Measurements from ENCODE around the gene LPIN1.

Gene LPIN1

DNA sequence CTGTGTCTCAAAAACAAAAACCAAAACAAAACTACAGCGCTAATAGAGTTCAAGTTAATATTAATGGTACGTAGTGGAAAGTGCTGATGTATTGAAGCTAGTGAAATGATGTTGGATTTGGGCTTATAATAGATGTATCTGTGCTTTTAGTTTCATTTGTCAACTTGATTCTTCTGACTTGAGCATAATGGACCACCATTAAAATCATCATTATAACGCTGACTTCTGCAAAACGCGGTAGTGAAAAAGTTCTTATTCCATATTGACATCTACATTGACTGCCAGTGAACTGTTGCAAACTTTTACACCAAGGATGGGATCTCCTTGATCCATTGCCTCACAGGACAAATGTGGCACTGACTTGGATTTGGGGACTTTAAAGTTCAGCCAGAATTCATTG is 85.0 kb downstream of the LPIN1 start:
- TF ChIP-seq, protein P1, sequence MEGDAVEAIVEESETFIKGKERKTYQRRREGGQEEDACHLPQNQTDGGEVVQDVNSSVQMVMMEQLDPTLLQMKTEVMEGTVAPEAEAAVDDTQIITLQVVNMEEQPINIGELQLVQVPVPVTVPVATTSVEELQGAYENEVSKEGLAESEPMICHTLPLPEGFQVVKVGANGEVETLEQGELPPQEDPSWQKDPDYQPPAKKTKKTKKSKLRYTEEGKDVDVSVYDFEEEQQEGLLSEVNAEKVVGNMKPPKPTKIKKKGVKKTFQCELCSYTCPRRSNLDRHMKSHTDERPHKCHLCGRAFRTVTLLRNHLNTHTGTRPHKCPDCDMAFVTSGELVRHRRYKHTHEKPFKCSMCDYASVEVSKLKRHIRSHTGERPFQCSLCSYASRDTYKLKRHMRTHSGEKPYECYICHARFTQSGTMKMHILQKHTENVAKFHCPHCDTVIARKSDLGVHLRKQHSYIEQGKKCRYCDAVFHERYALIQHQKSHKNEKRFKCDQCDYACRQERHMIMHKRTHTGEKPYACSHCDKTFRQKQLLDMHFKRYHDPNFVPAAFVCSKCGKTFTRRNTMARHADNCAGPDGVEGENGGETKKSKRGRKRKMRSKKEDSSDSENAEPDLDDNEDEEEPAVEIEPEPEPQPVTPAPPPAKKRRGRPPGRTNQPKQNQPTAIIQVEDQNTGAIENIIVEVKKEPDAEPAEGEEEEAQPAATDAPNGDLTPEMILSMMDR (IDR thresholded peaks at IDR 0.05; ENCODE audit: low read depth, low read length): no peak
- H3K4me3 ChIP-seq (replicated peaks in 1 of 2; ENCODE audit: low read depth in 2 of 2, low read length in 2 of 2): no peak overlapping the region
- no peak for DNase-seq (ENCODE audit: low read depth in 2 of 2)

DNA sequence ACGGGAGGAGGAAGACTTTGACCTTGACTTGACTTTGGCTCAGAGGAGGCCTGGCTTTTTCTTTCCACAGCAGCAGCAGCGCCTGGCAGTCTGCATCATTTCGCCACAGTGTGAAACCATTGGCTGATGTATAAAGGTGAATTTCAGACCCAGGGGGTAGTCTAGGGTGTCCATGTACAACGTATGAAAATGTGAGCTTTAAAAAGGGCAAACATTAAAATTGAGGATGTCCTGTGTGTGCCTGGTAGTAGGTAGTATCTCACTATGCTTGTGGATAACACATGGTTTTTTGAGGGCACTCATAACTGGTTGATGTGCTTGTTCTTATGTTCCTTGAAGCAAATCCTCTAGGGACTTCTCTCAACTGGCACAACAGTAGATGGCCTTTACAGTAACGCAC is 86.1 kb downstream of the LPIN1 start:
- TF ChIP-seq, protein P1 (IDR thresholded peaks at IDR 0.05; ENCODE audit: low read depth, low read length): no peak
- DNase-seq (ENCODE audit: low read depth in 2 of 2): no peak
- H3K4me3 ChIP-seq (replicated peaks in 1 of 2; ENCODE audit: low read depth in 2 of 2, low read length in 2 of 2): no peak overlapping the region

DNA sequence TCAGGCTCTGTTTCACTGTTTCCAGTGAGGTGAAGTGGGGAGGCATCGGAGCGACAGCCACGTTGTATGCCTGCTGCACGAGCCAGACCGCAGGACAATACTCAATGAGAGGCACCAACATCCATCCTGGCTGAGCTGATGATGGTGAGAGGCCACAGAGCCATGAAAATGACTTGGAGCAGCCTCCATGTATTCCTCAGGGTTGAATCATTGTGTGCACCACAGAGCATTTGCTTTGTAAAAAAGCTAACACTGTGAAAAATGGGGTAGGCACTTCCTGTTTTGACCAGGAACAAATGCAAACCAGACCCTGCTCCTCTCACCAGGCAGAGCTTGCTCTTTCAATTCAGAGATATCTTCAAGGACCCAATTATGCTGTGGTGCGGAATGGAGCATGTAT is 87.2 kb downstream of the LPIN1 start:
- TF ChIP-seq, protein P1 (IDR thresholded peaks at IDR 0.05; ENCODE audit: low read depth, low read length): no peak
- DNase-seq (ENCODE audit: low read depth in 2 of 2): peak; percentile 29 to 55
- no peak overlapping the region for H3K4me3 ChIP-seq (replicated peaks in 1 of 2; ENCODE audit: low read depth in 2 of 2, low read length in 2 of 2)

DNA sequence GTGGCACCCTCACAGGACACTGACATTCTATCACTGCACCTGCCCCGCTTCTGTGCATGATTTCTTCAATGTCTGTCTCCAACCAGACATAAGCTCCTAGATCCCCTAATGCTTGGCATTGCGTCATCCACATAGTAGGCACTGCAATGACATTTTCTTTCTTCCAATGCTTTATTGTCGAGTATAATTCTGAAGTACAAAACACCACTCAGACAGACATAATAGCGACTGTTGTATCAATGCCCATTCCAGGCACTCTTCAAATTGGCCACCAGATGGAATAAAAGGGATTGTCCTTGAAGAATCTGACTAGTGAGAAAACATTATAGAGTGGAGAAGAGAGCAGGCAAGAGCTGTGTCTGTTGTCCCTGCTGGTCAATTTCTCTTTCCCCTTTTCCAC is 89.0 kb downstream of the LPIN1 start:
- TF ChIP-seq, protein P1 (IDR thresholded peaks at IDR 0.05; ENCODE audit: low read depth, low read length): peak; percentile 13
- H3K4me3 ChIP-seq (replicated peaks in 1 of 2; ENCODE audit: low read depth in 2 of 2, low read length in 2 of 2): no peak overlapping the region
- peak in 1 of 2 donors; percentile 18 for DNase-seq (ENCODE audit: low read depth in 2 of 2)

DNA sequence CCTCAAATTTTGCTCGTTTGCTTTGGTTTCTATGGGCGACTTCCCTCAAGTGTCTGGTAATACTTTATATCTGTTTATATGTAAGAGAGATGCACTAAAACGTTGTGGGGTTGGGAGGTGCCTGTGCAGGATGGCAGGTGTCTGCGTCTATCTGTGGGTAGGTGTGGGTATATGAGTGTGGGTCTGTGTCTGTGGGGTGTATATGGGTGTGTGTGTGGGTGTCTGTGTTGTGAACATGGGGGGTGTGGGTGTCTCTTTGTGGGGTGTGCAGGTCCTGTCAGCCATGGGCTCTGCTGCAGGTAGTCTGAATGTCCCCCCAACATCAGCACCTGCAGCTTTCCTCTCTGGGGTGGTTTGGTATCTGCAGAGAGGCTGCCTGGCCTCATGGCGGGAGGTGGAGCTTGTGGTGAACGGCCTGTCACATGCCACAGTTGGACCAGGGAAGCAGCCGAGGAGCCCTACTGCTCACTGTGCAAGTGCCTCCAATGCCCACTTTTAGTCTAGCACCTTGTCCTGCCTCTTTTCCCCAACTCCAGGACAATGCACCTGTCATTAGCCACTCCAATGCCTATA is 90.3 kb downstream of the LPIN1 start:
- TF ChIP-seq, protein P1 (IDR thresholded peaks at IDR 0.05; ENCODE audit: low read depth, low read length): no peak
- no peak for DNase-seq (ENCODE audit: low read depth in 2 of 2)
- no peak overlapping the region for H3K4me3 ChIP-seq (replicated peaks in 1 of 2; ENCODE audit: low read depth in 2 of 2, low read length in 2 of 2)

DNA sequence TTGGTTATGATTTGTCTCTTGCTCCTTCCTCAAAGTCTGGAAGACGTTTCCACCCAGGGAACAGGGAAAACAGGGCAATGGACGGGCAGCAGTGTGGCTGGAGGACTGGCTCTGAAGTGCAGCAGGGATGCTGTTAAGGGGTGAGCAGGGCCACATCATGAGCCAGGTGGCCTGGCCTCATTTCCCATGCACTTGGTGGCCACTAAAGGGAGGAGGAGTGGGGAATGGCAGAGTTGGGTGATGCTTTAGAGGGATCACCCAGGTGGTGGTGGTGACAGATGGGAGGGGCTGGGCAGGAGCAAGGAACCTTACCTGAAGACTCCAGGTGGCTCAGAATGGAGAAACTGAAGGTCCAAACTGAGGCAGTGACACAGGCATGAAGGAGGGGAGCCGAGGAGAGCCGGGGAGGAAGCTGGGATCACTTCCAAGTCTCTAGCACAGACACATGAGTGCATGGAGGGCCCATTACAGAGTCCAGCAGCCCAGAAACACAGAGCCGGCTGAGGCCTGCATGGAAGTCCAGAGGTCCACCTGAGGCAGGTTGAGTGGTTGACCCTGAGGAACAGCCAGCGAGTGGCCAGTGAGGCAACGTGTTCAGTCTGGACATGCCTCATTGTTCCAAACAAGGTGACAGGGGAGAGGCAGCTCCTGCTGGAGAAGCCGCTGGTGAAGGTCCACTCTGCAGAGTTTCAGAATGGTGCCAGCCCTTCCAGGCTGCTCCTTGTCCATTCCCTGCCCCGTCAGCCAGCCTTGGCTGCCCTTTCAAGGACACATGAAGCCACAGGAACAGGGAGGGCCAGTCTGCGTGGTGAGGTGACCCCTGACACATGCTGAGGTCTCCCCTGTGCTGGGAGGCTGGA is 91.7 kb downstream of the LPIN1 start:
- TF ChIP-seq, protein P1 (IDR thresholded peaks at IDR 0.05; ENCODE audit: low read depth, low read length): no peak
- DNase-seq (ENCODE audit: low read depth in 2 of 2): no peak
- no peak overlapping the region for H3K4me3 ChIP-seq (replicated peaks in 1 of 2; ENCODE audit: low read depth in 2 of 2, low read length in 2 of 2)
